HEK293 (cell line): ENCODE data around the gene GRIN2A.

Experiments
- CTCF ChIA-PET: fragments of 350-600 bp; formaldehyde crosslinking; extraction: SDS; loops from one replicate; lab custom pipeline; 2021; ENCODE audit warnings: antibody characterized with exemption; lab: Yijun Ruan, JAX
- POLR2A ChIA-PET: fragments of 300-600 bp; formaldehyde crosslinking; extraction: SDS; loops from one replicate; lab custom pipeline; 2020; ENCODE audit warnings: antibody characterized with exemption, inconsistent platforms; lab: Yijun Ruan, JAX
- H3K27ac ChIP-seq: fragments of 200-500 bp; sonication (Bioruptor generic); 2 replicates; pipeline ENCODE4 v1.5.1; 2014; ENCODE audit warnings: low read depth, low read length, control low read depth, inconsistent platforms; ENCODE audit errors: extremely low read depth
- H3K36me3 ChIP-seq, 2 experiments: fragments of 200-500 bp in 1 of 2; sonication (Bioruptor generic) in 1 of 2; 1 replicate in 1 of 2; 2 replicates in 1 of 2; pipeline ENCODE4 v1.5.1; 2014 to 2017; ENCODE audit warnings: inconsistent platforms in 2 of 2, low read length in 2 of 2; ENCODE audit not compliant: control insufficient read depth in 2 of 2, insufficient read depth in 1 of 2
- H3K4me1 ChIP-seq: fragments of 200-500 bp; sonication (Bioruptor generic); 2 replicates; pipeline ENCODE4 v1.5.1; 2014; ENCODE audit warnings: mild to moderate bottlenecking, low read length, inconsistent platforms; ENCODE audit not compliant: control insufficient read depth, insufficient read depth
- H3K4me3 ChIP-seq: 2 replicates; pipeline ENCODE4 v1.5.1; 2011; ENCODE audit warnings: low read depth, mild to moderate bottlenecking, control low read depth, low read length, moderate library complexity
- H3K9me3 ChIP-seq: fragments of 200-500 bp; sonication (Bioruptor generic); 2 replicates; pipeline ENCODE4 v1.5.1; 2014; ENCODE audit warnings: low read depth, low read length, inconsistent platforms; ENCODE audit not compliant: control insufficient read depth, insufficient read depth
- GLIS1 ChIP-seq: fragments of 450-650 bp; formaldehyde crosslinking; IDR thresholded peaks from 2 replicates; pipeline ENCODE4 v1.5.1; 2016; ENCODE audit warnings: missing biosample characterization, missing genetic modification characterization
- MEIS1 ChIP-seq: sonication (generic); formaldehyde crosslinking; IDR thresholded peaks from 2 replicates; pipeline ENCODE4 v1.8.1; 2022; ENCODE audit warnings: missing genetic modification reagents, mild to moderate bottlenecking, borderline replicate concordance
- ZFHX2 ChIP-seq: fragments of 450-650 bp; formaldehyde crosslinking; conservative IDR thresholded peaks from 2 replicates; pipeline ENCODE4 v1.5.1; 2016; ENCODE audit warnings: missing biosample characterization, missing genetic modification characterization
- ZNF10 ChIP-seq: fragments of 450-650 bp; formaldehyde crosslinking; IDR thresholded peaks from 2 replicates; pipeline ENCODE4 v1.5.1; 2017; ENCODE audit warnings: missing biosample characterization, missing genetic modification characterization
- ZNF132 ChIP-seq: fragments of 450-650 bp; formaldehyde crosslinking; IDR thresholded peaks from 2 replicates; pipeline ENCODE4 v1.5.1; 2017; ENCODE audit warnings: missing biosample characterization, missing genetic modification characterization, borderline replicate concordance
- ZNF202 ChIP-seq: fragments of 450-650 bp; formaldehyde crosslinking; IDR thresholded peaks from 2 replicates; pipeline ENCODE4 v1.5.1; 2016; ENCODE audit warnings: missing biosample characterization, missing genetic modification characterization, borderline replicate concordance
- ZNF311 ChIP-seq: fragments of 450-650 bp; formaldehyde crosslinking; IDR thresholded peaks from 2 replicates; pipeline ENCODE4 v1.5.1; 2017; ENCODE audit warnings: missing biosample characterization, missing genetic modification characterization, borderline replicate concordance
- ZNF37A ChIP-seq: fragments of 450-650 bp; IDR thresholded peaks from 2 replicates; pipeline ENCODE4 v1.5.1; 2018; ENCODE audit warnings: missing biosample characterization, missing genetic modification characterization
- ZNF473 ChIP-seq: fragments of 450-650 bp; formaldehyde crosslinking; IDR thresholded peaks from 2 replicates; pipeline ENCODE4 v1.5.1; 2017; ENCODE audit warnings: missing biosample characterization, missing genetic modification characterization
- ZNF529 ChIP-seq: fragments of 450-650 bp; formaldehyde crosslinking; IDR thresholded peaks from 2 replicates; pipeline ENCODE4 v1.5.1; 2017; ENCODE audit warnings: missing genetic modification characterization, missing biosample characterization; ENCODE audit not compliant: insufficient replicate concordance
- ZNF530 ChIP-seq: fragments of 450-650 bp; formaldehyde crosslinking; IDR thresholded peaks from 2 replicates; pipeline ENCODE4 v1.5.1; 2016; ENCODE audit warnings: low read depth, missing biosample characterization, missing genetic modification characterization
- ZNF600 ChIP-seq: fragments of 450-650 bp; formaldehyde crosslinking; IDR thresholded peaks from 2 replicates; pipeline ENCODE4 v1.5.1; 2016; ENCODE audit warnings: missing biosample characterization, missing genetic modification characterization
- ZNF621 ChIP-seq: fragments of 450-650 bp; formaldehyde crosslinking; IDR thresholded peaks from 2 replicates; pipeline ENCODE4 v1.5.1; 2017; ENCODE audit warnings: missing biosample characterization, missing genetic modification characterization
- ZNF626 ChIP-seq: fragments of 450-650 bp; sonication (Bioruptor Pico); formaldehyde crosslinking; IDR thresholded peaks from 2 replicates; pipeline ENCODE4 v1.5.1; 2018; ENCODE audit warnings: missing biosample characterization, missing genetic modification characterization, inconsistent platforms
- ZNF670 ChIP-seq: fragments of 450-650 bp; formaldehyde crosslinking; IDR thresholded peaks from 2 replicates; pipeline ENCODE4 v1.5.1; 2016; ENCODE audit warnings: missing biosample characterization, missing genetic modification characterization, low read depth
- ZNF776 ChIP-seq: fragments of 450-650 bp; formaldehyde crosslinking; IDR thresholded peaks from 2 replicates; pipeline ENCODE4 v1.5.0; 2017; ENCODE audit warnings: missing biosample characterization, missing genetic modification characterization, borderline replicate concordance
- ZXDB ChIP-seq: fragments of 450-650 bp; formaldehyde crosslinking; IDR thresholded peaks from 2 replicates; pipeline ENCODE4 v1.5.1; 2016; ENCODE audit warnings: missing biosample characterization, missing genetic modification characterization
- TF ChIP-seq, protein P1 (sequence below): fragments of 450-650 bp; formaldehyde crosslinking; IDR thresholded peaks from 2 replicates; pipeline ENCODE4 v1.5.1; 2017; ENCODE audit warnings: missing biosample characterization, missing genetic modification characterization
- TF ChIP-seq, protein P2 (sequence below): fragments of 450-650 bp; formaldehyde crosslinking; IDR thresholded peaks from 2 replicates; pipeline ENCODE4 v1.5.1; 2016; ENCODE audit warnings: missing biosample characterization, missing genetic modification characterization
- TF ChIP-seq, protein P3 (sequence below): fragments of 450-650 bp; formaldehyde crosslinking; IDR thresholded peaks from 2 replicates; pipeline ENCODE4 v1.5.1; 2016; ENCODE audit warnings: missing biosample characterization, missing genetic modification characterization
- TF ChIP-seq, protein P4 (sequence below): fragments of 450-650 bp; formaldehyde crosslinking; IDR thresholded peaks from 2 replicates; pipeline ENCODE4 v1.5.1; 2016; ENCODE audit warnings: missing biosample characterization, missing genetic modification characterization, borderline replicate concordance

The GRIN2A gene

DNA sequence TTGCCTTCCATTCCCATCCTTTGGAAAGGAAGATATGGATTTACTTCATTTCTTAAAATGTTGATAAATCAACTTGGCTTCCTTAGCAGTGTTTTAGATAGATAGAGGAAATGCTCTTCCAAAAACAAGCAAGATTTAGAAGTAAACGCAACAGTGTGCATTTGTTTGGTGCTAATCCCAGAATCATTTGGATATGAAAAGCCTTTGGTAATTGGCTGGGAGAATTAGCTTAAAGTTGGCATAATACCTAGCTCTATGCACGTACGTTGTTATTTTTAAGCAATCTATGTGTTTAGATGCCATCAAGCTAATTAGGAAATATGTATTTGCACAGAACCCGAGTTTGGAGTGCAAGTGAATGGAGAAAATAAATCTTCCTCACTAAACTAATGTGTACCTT lies 415.3 kb downstream of the GRIN2A start (continued):
- TF ChIP-seq ZNF776 (tag by site-specific recombination), result no peak

DNA sequence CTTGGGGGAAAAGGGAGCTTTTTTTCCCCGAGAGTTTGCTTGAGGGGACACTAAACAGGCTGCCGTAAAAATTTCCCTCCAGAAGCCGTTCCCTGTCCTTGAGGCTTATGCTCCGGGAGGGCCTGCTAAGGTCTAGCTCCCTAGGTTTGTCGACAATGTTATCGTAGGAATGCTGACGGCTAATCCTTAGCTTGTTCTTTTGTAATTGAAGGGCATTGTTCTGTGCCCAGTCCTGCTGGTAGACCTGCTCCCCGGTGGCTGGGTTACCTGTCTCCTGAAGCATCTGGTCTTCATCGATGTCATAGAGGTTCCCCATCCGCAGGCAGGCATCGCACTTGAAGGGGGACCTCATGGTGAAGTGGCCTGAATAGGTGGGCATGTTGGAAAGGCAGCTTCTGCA lies 418.7 kb downstream of the GRIN2A start:
- CTCF ChIA-PET, result no interaction called here
- Histone ChIP-seq H3K27ac (no peak overlapping the region), H3K36me3 (no peaks in the 10 kb centered on the region), H3K4me3 (no peak overlapping the region), H3K9me3 (no peaks in the 10 kb centered on the region), H3K4me1 (no peaks in the 10 kb centered on the region)
- TF ChIP-seq, protein P1, sequence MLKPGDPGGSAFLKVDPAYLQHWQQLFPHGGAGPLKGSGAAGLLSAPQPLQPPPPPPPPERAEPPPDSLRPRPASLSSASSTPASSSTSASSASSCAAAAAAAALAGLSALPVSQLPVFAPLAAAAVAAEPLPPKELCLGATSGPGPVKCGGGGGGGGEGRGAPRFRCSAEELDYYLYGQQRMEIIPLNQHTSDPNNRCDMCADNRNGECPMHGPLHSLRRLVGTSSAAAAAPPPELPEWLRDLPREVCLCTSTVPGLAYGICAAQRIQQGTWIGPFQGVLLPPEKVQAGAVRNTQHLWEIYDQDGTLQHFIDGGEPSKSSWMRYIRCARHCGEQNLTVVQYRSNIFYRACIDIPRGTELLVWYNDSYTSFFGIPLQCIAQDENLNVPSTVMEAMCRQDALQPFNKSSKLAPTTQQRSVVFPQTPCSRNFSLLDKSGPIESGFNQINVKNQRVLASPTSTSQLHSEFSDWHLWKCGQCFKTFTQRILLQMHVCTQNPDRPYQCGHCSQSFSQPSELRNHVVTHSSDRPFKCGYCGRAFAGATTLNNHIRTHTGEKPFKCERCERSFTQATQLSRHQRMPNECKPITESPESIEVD, result no peak
- TF ChIP-seq, protein P2, sequence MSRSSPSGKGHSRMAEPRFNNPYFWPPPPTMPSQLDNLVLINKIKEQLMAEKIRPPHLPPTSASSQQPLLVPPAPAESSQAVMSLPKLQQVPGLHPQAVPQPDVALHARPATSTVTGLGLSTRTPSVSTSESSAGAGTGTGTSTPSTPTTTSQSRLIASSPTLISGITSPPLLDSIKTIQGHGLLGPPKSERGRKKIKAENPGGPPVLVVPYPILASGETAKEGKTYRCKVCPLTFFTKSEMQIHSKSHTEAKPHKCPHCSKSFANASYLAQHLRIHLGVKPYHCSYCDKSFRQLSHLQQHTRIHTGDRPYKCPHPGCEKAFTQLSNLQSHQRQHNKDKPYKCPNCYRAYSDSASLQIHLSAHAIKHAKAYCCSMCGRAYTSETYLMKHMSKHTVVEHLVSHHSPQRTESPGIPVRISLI (tag by site-specific recombination), result no peak
- TF ChIP-seq ZNF670 (tag by site-specific recombination) (no peak), ZNF37A (tag by site-specific recombination) (no peak), GLIS1 (tag by site-specific recombination) (no peak), ZNF473 (tag by site-specific recombination) (no peak), ZNF132 (tag by site-specific recombination) (no peak), ZNF311 (tag by site-specific recombination) (no peak), ZNF626 (tag by site-specific recombination) (no peak), MEIS1 (CRISPR knock-in tag) (no peak), ZNF600 (tag by site-specific recombination) (no peak), ZNF529 (tag by site-specific recombination) (no peak), ZXDB (no peak), ZNF10 (tag by site-specific recombination) (no peak), ZFHX2 (no peak), ZNF530 (no peak), ZNF621 (tag by site-specific recombination) (no peak), ZNF202 (tag by site-specific recombination) (no peak)
- TF ChIP-seq, protein P3, sequence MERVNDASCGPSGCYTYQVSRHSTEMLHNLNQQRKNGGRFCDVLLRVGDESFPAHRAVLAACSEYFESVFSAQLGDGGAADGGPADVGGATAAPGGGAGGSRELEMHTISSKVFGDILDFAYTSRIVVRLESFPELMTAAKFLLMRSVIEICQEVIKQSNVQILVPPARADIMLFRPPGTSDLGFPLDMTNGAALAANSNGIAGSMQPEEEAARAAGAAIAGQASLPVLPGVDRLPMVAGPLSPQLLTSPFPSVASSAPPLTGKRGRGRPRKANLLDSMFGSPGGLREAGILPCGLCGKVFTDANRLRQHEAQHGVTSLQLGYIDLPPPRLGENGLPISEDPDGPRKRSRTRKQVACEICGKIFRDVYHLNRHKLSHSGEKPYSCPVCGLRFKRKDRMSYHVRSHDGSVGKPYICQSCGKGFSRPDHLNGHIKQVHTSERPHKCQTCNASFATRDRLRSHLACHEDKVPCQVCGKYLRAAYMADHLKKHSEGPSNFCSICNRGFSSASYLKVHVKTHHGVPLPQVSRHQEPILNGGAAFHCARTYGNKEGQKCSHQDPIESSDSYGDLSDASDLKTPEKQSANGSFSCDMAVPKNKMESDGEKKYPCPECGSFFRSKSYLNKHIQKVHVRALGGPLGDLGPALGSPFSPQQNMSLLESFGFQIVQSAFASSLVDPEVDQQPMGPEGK, result no peak
- TF ChIP-seq, protein P4, sequence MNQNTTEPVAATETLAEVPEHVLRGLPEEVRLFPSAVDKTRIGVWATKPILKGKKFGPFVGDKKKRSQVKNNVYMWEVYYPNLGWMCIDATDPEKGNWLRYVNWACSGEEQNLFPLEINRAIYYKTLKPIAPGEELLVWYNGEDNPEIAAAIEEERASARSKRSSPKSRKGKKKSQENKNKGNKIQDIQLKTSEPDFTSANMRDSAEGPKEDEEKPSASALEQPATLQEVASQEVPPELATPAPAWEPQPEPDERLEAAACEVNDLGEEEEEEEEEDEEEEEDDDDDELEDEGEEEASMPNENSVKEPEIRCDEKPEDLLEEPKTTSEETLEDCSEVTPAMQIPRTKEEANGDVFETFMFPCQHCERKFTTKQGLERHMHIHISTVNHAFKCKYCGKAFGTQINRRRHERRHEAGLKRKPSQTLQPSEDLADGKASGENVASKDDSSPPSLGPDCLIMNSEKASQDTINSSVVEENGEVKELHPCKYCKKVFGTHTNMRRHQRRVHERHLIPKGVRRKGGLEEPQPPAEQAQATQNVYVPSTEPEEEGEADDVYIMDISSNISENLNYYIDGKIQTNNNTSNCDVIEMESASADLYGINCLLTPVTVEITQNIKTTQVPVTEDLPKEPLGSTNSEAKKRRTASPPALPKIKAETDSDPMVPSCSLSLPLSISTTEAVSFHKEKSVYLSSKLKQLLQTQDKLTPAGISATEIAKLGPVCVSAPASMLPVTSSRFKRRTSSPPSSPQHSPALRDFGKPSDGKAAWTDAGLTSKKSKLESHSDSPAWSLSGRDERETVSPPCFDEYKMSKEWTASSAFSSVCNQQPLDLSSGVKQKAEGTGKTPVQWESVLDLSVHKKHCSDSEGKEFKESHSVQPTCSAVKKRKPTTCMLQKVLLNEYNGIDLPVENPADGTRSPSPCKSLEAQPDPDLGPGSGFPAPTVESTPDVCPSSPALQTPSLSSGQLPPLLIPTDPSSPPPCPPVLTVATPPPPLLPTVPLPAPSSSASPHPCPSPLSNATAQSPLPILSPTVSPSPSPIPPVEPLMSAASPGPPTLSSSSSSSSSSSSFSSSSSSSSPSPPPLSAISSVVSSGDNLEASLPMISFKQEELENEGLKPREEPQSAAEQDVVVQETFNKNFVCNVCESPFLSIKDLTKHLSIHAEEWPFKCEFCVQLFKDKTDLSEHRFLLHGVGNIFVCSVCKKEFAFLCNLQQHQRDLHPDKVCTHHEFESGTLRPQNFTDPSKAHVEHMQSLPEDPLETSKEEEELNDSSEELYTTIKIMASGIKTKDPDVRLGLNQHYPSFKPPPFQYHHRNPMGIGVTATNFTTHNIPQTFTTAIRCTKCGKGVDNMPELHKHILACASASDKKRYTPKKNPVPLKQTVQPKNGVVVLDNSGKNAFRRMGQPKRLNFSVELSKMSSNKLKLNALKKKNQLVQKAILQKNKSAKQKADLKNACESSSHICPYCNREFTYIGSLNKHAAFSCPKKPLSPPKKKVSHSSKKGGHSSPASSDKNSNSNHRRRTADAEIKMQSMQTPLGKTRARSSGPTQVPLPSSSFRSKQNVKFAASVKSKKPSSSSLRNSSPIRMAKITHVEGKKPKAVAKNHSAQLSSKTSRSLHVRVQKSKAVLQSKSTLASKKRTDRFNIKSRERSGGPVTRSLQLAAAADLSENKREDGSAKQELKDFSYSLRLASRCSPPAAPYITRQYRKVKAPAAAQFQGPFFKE, result no peak
- POLR2A ChIA-PET, result no interaction called here
